H9 (cell line): ENCODE data around the gene FBXO34. TPM values are rescaled to one million over a fixed set of nuclear protein-coding genes. Genes with fewer than 3 reads are reported as not detected.

Source experiments
- DNase-seq: peaks from one replicate; pipeline ENCODE4 v3.0.0-alpha.2; 2017
- H2AFZ ChIP-seq: one replicate; pipeline ENCODE4 v1.6.1; 2013; ENCODE audit warnings: mild to moderate bottlenecking, low read length, control low read depth, moderate library complexity
- H2AK5ac ChIP-seq: 2 replicates; pipeline ENCODE4 v1.6.1; 2013; ENCODE audit warnings: low read length, control low read depth, mixed read lengths; ENCODE audit not compliant: insufficient read length
- H2BK120ac ChIP-seq: one replicate; pipeline ENCODE4 v1.6.1; 2013; ENCODE audit warnings: low read depth, mild to moderate bottlenecking, low read length, control low read depth, inconsistent platforms; ENCODE audit not compliant: poor library complexity, severe bottlenecking
- H2BK12ac ChIP-seq: 2 replicates; pipeline ENCODE4 v1.6.1; 2013; ENCODE audit warnings: low read length, control low read depth, mixed read lengths, low read depth; ENCODE audit not compliant: insufficient read length
- H2BK15ac ChIP-seq: 2 replicates; pipeline ENCODE4 v1.6.1; 2013; ENCODE audit warnings: low read depth, low read length, control low read depth
- H2BK20ac ChIP-seq: one replicate; pipeline ENCODE4 v1.6.1; 2013; ENCODE audit warnings: low read depth, mild to moderate bottlenecking, low read length, control low read depth, inconsistent platforms; ENCODE audit not compliant: poor library complexity, severe bottlenecking
- H2BK5ac ChIP-seq: 2 replicates; pipeline ENCODE4 v1.6.1; 2013; ENCODE audit warnings: low read length, control low read depth, mixed read lengths; ENCODE audit not compliant: insufficient read length
- H3K14ac ChIP-seq: 2 replicates; pipeline ENCODE4 v1.6.1; 2013; ENCODE audit warnings: low read length, control low read depth; ENCODE audit not compliant: insufficient read depth
- H3K18ac ChIP-seq: 2 replicates; pipeline ENCODE4 v1.6.1; 2013; ENCODE audit warnings: low read depth, mild to moderate bottlenecking, mixed read lengths, low read length, control low read depth; ENCODE audit not compliant: insufficient read length
- H3K23ac ChIP-seq: 2 replicates; pipeline ENCODE4 v1.6.1; 2013; ENCODE audit warnings: low read length, control low read depth, mixed read lengths, low read depth; ENCODE audit not compliant: insufficient read length
- H3K23me2 ChIP-seq: 2 replicates; pipeline ENCODE4 v1.6.1; 2013; ENCODE audit warnings: low read depth, mild to moderate bottlenecking, mixed read lengths, low read length, control low read depth; ENCODE audit not compliant: insufficient read length, poor library complexity, severe bottlenecking
- H3K27ac ChIP-seq: 2 replicates; pipeline ENCODE4 v1.5.1; 2013; ENCODE audit warnings: low read length, control low read depth, mixed read lengths, low read depth; ENCODE audit not compliant: insufficient read length
- H3K27me3 ChIP-seq: 2 replicates; pipeline ENCODE4 v1.6.1; 2013; ENCODE audit warnings: low read length, control low read depth, inconsistent platforms; ENCODE audit not compliant: insufficient read depth
- H3K4ac ChIP-seq: 2 replicates; pipeline ENCODE4 v1.6.1; 2013; ENCODE audit warnings: low read depth, mild to moderate bottlenecking, control low read depth, inconsistent platforms, low read length, moderate library complexity
- H3K4me1 ChIP-seq: 2 replicates; pipeline ENCODE4 v1.6.1; 2013; ENCODE audit warnings: low read length, control low read depth, inconsistent platforms; ENCODE audit not compliant: insufficient read depth
- H3K4me2 ChIP-seq: 2 replicates; pipeline ENCODE4 v1.6.1; 2013; ENCODE audit warnings: low read length, control low read depth, mixed read lengths; ENCODE audit not compliant: insufficient read length, insufficient read depth
- H3K56ac ChIP-seq: 2 replicates; pipeline ENCODE4 v1.6.1; 2013; ENCODE audit warnings: low read depth, mild to moderate bottlenecking, mixed read lengths, low read length, control low read depth; ENCODE audit not compliant: insufficient read length
- H3K79me1 ChIP-seq: 2 replicates; pipeline ENCODE4 v1.6.1; 2013; ENCODE audit warnings: low read depth, mild to moderate bottlenecking, moderate library complexity, low read length, control low read depth, inconsistent platforms; ENCODE audit not compliant: insufficient read depth, poor library complexity, severe bottlenecking
- H3K79me2 ChIP-seq: 2 replicates; pipeline ENCODE4 v1.6.1; 2013; ENCODE audit warnings: low read length, control low read depth, inconsistent platforms; ENCODE audit not compliant: insufficient read depth
- H3K9ac ChIP-seq: 2 replicates; pipeline ENCODE4 v1.6.1; 2013; ENCODE audit warnings: low read length, control low read depth, mixed read lengths; ENCODE audit not compliant: insufficient read length; ENCODE audit errors: extremely low read depth
- H3K9me3 ChIP-seq: one replicate; pipeline ENCODE4 v1.6.1; 2013; ENCODE audit warnings: low read depth, low read length, inconsistent platforms; ENCODE audit not compliant: control insufficient read depth
- H3T11ph ChIP-seq: one replicate; pipeline ENCODE4 v1.6.1; 2013; ENCODE audit warnings: mild to moderate bottlenecking, low read length, control low read depth, inconsistent platforms
- H4K20me1 ChIP-seq: one replicate; pipeline ENCODE4 v1.6.1; 2013; ENCODE audit not compliant: control insufficient read depth, insufficient read length, insufficient read depth
- H4K5ac ChIP-seq: 2 replicates; pipeline ENCODE4 v1.6.1; 2013; ENCODE audit warnings: low read depth, mild to moderate bottlenecking, mixed read lengths, low read length, control low read depth; ENCODE audit not compliant: insufficient read length
- H4K8ac ChIP-seq: replicated peaks from 2 replicates; pipeline ENCODE4 v1.6.1; 2013; ENCODE audit warnings: low read length, control low read depth, mixed read lengths, low read depth; ENCODE audit not compliant: insufficient read length
- H4K91ac ChIP-seq: 2 replicates; pipeline ENCODE4 v1.6.1; 2013; ENCODE audit warnings: low read depth, mild to moderate bottlenecking, moderate library complexity, mixed read lengths, low read length, control low read depth; ENCODE audit not compliant: insufficient read length
- H3K27ac Mint-ChIP-seq, 3 experiments: 2 replicates in 2 of 3; 3 replicates in 1 of 3; pipeline ENCODE4 v1.8.0; 2020 to 2021; ENCODE audit warnings: mixed read lengths in 3 of 3, mild to moderate bottlenecking in 1 of 3, moderate library complexity in 1 of 3
- H3K27me3 Mint-ChIP-seq: 2 replicates; pipeline ENCODE4 v1.8.0; 2021; ENCODE audit warnings: low read depth, mild to moderate bottlenecking, moderate library complexity, mixed read lengths
- H3K36me3 Mint-ChIP-seq, 3 experiments: 2 replicates in 2 of 3; 3 replicates in 1 of 3; pipeline ENCODE4 v1.8.0; 2020 to 2021; ENCODE audit warnings: low read depth in 3 of 3, mixed read lengths in 3 of 3; ENCODE audit not compliant: insufficient read depth in 1 of 3
- H3K4me1 Mint-ChIP-seq, 2 experiments: 2 replicates each; pipeline ENCODE4 v1.8.0; 2020; ENCODE audit warnings: mixed read lengths in 2 of 2
- H3K4me3 Mint-ChIP-seq, 2 experiments: 2 replicates in 1 of 2; 3 replicates in 1 of 2; pipeline ENCODE4 v1.8.0; 2020 to 2021; ENCODE audit warnings: mild to moderate bottlenecking in 2 of 2, mixed read lengths in 2 of 2, moderate library complexity in 1 of 2
- H3K9me3 Mint-ChIP-seq, 2 experiments: 2 replicates in 1 of 2; 3 replicates in 1 of 2; pipeline ENCODE4 v1.8.0; 2020; ENCODE audit warnings: mild to moderate bottlenecking in 2 of 2, mixed read lengths in 2 of 2, moderate library complexity in 1 of 2
- CTCF ChIP-seq: fragments of 200-600 bp; sonication (generic); conservative IDR thresholded peaks from 3 replicates; pipeline ENCODE4 v1.8.0; 2021; ENCODE audit warnings: antibody characterized with exemption, mild to moderate bottlenecking
- WGBS: extraction: QIAGEN DNeasy Blood & Tissue Kit; methylation state at CpG from one replicate; pipeline ENCODE4 v1.1.7; 2013; ENCODE audit warnings: missing lambda C conversion rate, low lambda C conversion rate, mixed read lengths; ENCODE audit not compliant: insufficient read length; ENCODE audit errors: extremely low coverage; 5-methylcytosine and 5-hydroxymethylcytosine counted together
- total RNA-seq: library from RNA; stranded (reverse); gene quantifications from 2 replicates; pipeline ENCODE4 v1.2.1, GENCODE V29; 2021

Gene FBXO34
- total RNA-seq, 1 experiment from 2014 or later = 12.0 TPM

- Histone ChIP-seq H3K9ac (no peak overlapping the region), H2BK5ac (no peak overlapping the region), H3K23me2 (no peaks in the 10 kb centered on the region), H2BK20ac (no peak overlapping the region), H3K23ac (no peak overlapping the region), H3K79me2 (no peaks in the 10 kb centered on the region), H4K8ac (no peak overlapping the region), H3K4ac (no peak overlapping the region), H2AFZ (no peak overlapping the region), H3K9me3 (no peaks in the 10 kb centered on the region), H4K91ac (no peak overlapping the region), H3K4me1 (no peaks in the 10 kb centered on the region), H3K4me2 (no peak overlapping the region), H3K18ac (no peak overlapping the region), H2BK120ac (no peak overlapping the region), H3K27me3 (no peaks in the 10 kb centered on the region), H3K14ac (no peak overlapping the region), H3T11ph (no peak overlapping the region), H4K20me1 (no peaks in the 10 kb centered on the region), H3K56ac (no peak overlapping the region), H2BK12ac (no peak overlapping the region), H2BK15ac (no peak overlapping the region), H2AK5ac (no peak overlapping the region), H3K27ac (no peak overlapping the region), H3K79me1 (no peaks in the 10 kb centered on the region), H4K5ac (no peak overlapping the region)
- peaks cover 5% of the 10 kb centered on the region for H3K27me3 Mint-ChIP-seq
- no peak for TF ChIP-seq CTCF
- H3K27ac Mint-ChIP-seq = no peak overlapping the region
- no peaks in the 10 kb centered on the region for H3K36me3 Mint-ChIP-seq
- no peak for DNase-seq
- no peaks in the 10 kb centered on the region for H3K9me3 Mint-ChIP-seq
- WGBS = no CpG with 5 or more reads among the region's 1 CpG
- 0 out of 4 replicates have a peak, but pooled peaks cover under 1% of the 10 kb centered on the region in 2 experiments for H3K4me1 Mint-ChIP-seq
- no peak overlapping the region for H3K4me3 Mint-ChIP-seq
Observed at GRCh38 chr14:55254581-55254980, 16.6 kb upstream of the FBXO34 start.
